GM21717 (cell line): ENCODE data around the gene NDUFAF2.
A peak's percentile ranks its signal among the peaks of the same experiment; 100 is the strongest.

Source experiments
- ATAC-seq: cut with Tn5 transposase; IDR thresholded peaks from one replicate; pipeline ENCODE4 v1.9.1; 2021; ENCODE audit warnings: mild to moderate bottlenecking, moderate library complexity; ENCODE audit not compliant: unreplicated experiment

The NDUFAF2 gene

DNA sequence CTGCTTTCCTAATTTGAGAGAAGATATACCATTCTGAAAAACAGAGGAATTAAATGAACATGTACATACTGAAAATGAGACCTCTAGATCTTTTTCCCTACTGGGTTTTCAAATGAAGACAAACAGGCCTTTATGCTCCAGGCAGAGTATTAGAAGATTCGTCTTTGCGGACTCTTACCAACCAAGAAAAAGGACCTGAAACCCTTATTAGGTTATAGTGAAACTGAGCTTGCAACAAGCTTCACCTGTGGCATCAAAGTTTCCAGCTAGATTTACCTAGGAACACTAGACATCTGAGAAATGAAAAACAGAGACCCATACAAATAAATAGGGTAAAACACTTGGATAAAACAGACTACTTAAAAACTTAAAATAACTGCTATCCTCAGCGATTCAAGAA, 171.0 kb downstream of the NDUFAF2 start:
- peak; percentile 58 for ATAC-seq

DNA sequence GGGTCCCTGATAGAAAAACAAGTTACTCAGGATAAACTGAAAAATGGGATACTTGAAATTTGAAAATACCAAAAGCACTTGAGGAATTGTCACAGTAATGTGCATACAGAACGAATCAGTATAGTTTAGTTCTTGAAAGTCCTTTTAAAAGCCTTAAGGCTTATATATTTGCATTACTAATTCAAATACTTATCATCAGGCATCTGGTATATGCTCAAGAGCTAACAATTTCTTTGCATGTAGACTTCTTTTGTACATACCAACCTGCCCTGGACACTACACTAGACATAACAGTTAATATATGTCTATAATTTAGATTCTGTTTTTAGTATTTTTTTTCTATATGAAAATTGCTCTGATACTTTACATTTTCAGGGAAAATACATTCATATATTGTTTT, 174.1 kb downstream of the NDUFAF2 start:
- ATAC-seq = no peak

DNA sequence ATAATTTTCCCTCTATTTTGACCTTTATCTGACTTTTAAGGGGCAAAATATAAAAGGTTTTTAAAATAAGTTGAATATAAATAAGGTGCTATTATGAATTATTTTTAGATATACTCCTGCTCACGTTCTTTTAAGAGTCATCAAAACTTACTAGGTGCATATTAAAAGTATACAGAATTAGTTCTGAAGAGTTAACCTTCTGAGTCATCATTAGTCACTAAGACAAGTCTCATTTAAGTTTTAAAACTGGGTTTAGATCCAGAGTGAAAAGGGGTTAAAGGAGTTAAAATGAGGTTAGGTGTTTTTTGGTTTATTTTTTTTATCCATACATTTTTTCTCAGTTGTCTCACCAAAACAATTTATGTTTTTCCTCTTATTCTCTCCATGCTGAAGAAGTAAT, 175.5 kb downstream of the NDUFAF2 start:
- ATAC-seq = no peak

DNA sequence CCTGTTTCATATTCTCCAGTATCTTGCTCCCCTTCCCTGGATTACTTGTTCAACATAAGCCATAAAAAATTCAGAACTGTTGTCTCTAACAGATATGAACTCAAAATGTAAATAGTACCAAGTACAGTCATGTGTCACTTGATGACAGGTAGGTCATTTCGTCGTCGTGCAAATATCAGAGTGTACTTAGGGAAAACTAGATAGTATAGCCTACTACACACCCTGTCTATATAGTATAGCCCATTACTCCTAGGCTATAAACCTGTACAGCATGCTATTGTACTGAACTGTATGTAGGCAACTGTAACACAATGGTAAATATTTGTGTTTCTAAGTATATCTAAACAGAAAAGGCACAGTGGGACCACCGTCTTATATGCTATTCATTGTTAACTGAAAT, 178.1 kb downstream of the NDUFAF2 start:
- ATAC-seq = no peak

DNA sequence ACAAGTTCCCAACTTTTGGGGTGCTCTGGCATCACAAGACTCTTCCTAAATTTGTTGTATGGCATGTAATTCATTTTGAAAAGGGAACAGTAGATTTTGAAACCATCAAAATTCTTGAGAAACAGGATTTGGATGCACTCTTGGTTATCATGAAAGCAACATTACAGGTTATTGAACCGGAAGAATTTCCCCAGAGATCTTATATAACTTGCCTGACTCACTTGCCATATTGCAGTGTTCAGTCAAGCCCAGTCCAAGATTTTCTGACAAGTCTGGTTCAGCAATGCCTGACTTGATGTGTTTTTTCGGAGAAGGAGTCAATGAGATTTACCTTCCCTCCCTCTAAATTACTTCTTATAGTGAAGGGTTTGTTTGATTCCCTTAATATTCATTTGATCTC, 185.3 kb downstream of the NDUFAF2 start:
- ATAC-seq = no peak

DNA sequence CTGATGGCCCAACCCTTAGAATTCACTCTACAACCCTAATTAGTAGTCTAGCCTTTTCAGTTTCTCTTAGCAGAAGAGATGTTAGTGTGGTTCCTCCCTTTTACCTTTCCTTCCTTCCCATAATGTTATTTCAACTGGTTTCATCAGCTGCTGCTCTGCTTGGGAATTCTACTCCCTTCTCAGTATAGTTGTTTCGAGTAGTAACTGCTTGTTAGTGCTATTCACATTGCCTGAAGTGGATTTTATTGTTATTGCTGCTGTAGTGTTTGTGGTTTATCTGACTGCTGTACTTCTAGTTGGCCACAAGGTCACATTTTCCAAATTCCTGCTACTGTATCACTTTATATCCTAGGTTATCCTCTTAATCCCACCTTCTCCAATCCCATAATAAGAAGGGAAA, 187.6 kb downstream of the NDUFAF2 start:
- no peak for ATAC-seq

DNA sequence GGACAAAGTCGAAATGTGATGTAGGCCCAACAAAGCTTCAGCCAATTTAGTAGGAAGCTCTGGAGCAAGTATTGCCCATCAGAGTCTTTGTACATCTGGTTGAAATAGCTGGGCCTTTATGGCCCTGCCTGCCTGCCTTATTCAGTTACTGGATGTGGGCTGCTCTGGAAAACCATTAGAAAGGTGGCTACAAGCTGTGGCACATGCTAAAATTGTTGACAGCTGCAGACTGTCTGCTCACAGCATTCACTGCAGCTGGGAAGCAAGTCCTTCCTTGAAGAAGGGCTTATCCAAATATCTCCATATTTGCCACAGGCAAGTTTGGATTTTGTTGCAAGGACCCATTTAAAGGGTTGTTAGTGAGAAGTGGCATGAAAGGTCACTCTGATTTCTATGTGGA, 192.8 kb downstream of the NDUFAF2 start:
- no peak for ATAC-seq

DNA sequence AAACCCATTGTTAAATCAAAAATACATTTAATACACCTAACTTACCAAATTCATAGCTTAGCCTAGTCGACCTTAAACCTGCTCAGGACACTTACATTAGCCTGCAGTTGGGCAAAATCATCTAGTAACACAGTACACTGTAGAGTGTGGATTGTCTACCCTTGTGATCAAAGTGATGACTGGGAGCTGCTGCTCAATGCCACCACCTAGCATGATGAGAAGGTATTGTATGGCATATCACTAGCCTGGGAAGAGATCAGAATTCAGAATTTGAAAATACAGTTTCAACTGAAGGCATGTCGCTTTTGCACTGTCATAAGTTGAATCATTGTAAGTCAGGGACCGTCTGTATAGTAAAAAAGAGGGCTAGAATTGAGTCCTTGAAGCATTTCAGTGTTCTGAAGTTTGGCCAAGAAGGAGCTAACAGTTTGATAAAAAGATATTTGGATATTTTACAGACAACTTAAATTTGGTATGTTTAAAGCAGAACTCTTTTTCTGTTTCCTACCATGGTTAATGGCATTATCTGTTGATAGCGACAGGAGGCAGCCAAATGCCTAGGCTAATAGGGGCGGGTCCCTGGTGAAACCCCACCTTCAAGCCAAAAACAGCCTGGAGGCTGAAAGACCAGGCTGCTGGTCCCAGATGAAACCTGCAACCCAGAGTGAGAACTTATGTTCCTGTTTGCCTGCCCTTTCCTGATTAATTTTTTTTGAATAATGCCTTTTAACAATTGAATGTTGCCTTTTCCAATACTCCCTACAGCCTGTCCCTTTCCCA, 194.3 kb downstream of the NDUFAF2 start:
- no peak for ATAC-seq

DNA sequence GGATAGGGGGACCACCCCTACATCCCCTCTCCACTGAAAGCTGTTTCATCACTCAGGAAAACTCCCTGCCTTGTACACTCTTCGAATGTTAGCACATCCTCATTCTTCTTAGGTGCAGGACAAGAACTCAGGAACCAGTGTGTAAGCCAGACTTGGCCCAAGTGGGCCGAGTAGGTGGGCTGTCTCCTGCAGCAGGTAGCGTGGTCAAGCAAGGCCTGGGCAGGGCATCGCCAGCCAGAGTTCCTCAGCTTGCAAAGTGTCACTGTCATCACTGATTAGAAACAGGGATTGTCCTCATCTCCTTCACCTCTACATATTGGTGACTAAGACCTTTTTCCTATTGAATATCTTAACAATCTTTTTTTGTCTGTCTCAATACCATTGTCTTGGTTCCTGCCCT, 194.9 kb downstream of the NDUFAF2 start:
- no peak for ATAC-seq

DNA sequence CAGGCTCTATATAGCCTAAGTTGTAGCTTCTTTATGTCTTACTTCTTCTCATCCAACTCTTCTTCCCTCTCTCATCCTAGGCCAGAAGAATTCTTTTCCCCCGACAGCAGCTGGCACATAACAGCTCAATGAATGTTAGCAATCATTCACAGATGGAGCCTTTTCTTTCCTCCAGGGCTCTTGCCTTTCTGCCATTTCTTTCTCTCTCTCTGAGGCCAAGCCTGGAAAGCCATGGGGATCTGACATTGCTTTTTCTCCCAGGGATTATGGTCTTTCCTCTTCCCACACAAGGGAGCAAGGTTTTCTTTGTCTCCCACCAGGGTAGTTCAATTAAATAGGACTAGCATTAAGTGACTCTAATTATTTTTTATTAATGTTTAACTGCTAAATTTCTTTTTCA, 196.8 kb downstream of the NDUFAF2 start:
- ATAC-seq = no peak

DNA sequence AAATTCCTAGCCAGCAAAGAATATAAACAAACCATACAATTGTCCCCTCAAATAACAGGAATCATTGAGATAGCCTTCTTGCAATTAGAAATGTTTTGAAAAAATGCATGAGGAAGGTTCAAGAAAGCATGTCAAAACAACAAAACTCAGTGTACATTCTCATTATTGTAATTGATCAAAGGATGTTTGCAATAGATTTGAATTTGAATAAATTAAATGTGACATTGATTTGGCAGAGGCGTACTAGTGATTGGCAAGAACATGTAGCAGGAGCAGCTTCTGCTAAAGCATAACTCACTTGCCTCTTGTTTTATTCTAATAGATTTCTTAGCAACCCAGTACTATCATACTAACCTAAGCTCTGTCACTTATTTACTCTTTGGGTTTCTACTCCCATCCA, 197.4 kb downstream of the NDUFAF2 start:
- no peak for ATAC-seq

DNA sequence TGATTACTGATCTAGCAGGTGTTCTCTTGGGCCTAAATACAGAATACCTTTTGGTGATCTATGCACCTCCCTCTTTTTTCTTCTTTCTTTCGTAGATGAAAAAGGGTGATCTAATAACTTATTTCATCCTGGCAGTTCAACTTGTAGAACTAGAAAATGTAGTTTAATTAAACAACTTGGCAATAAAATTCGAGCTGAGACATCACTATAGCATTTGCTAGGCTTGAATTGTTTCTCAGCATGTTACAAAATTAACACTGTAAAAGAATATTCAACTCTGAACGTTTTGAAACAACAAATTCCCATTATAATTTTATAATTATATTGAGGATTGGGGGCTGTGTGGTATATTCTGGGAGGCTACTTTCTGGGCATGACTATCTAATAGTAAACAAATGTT, 197.8 kb downstream of the NDUFAF2 start:
- ATAC-seq = no peak

DNA sequence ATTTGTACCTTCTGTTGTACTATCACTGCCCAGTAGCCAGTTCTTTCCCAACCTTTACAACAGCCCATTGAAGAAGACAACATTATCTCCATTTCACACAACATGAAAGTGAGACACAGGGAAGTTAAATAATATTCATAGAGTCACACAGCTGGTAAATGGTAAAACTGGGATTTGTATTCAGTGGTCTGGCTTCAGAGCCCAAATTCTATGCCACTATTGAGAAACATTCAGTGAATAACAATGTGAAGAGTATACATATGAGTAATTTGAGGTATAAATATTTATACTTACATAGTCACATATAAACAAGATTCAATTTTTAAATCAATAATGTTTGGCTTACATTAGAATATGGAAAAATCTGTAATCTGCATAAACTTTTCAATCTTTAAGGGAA, 203.5 kb downstream of the NDUFAF2 start:
- ATAC-seq = no peak

DNA sequence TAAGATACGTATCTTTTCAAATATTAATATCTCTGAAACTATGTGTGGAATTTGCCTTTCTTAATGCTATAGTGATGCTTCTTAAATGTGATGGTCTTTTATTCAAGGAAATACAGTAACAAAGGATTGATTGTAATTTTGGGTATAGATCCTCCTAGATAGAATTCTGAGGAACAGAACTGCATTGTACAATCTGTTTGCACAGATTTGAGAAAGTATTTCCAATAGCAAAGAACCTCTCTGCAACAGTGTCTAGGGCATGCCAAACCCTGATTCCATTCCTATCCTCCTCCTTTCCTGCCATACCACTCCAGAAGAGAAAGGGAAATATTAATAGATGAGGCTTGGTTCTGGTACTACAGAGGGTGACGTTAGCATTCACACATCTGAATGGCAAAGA, 206.9 kb downstream of the NDUFAF2 start:
- ATAC-seq = no peak

DNA sequence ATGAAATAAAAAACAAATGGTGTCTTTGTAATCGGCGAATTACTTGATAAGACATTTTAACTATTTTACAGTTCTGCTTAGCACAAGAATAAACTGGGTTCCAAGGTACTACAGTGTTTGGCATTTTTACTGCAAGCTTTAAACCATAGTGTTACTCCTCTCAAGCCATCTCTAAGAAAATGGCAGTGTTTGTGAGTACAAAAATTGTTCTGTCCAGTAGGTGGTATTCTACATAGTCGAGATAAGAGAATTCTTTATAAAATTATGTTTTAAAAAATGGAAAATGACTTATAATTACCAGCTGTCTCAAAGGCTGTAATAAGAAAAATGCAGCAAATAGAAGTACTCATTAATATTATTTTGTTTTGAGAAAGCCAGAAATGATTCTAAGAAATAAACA, 214.1 kb downstream of the NDUFAF2 start:
- ATAC-seq = no peak

DNA sequence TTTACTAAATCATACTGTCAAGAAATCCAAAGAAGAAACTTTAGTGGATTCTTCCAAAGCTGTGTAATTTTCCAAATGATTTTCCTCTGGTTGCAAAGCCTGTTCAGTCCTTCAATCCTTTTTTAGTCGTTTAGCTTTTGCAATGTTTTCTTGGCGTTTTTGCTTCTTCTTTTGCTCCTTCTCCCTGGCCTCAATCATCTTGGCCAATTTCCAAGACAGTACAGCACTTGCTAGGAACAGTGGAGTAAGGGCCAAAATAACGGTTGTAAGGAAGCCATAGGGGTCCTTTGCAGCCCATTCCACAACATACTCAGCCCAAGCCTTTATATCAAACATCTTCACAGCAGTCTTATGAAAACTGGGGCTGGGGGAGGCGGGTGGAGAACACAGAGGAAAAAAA, 214.8 kb downstream of the NDUFAF2 start:
- no peak for ATAC-seq

DNA sequence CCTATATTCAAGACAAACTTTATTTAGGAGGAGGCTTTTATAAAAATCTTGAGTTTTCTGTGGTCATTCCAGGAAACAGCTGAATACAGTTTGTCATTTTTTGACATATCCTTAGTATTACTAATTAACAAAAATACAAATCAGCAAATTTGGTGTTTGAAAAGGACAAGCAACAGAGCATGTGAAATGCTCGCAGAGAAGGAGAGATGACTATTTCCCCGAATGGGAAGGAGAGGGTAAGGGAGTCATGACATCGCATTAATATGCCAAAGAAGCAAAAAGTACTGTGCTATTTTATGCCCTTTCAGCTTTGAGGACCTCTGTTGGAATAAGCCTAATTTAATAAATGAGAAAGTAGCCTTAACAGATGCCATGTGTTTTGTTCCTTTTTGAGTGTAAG, 215.5 kb downstream of the NDUFAF2 start:
- ATAC-seq = no peak

DNA sequence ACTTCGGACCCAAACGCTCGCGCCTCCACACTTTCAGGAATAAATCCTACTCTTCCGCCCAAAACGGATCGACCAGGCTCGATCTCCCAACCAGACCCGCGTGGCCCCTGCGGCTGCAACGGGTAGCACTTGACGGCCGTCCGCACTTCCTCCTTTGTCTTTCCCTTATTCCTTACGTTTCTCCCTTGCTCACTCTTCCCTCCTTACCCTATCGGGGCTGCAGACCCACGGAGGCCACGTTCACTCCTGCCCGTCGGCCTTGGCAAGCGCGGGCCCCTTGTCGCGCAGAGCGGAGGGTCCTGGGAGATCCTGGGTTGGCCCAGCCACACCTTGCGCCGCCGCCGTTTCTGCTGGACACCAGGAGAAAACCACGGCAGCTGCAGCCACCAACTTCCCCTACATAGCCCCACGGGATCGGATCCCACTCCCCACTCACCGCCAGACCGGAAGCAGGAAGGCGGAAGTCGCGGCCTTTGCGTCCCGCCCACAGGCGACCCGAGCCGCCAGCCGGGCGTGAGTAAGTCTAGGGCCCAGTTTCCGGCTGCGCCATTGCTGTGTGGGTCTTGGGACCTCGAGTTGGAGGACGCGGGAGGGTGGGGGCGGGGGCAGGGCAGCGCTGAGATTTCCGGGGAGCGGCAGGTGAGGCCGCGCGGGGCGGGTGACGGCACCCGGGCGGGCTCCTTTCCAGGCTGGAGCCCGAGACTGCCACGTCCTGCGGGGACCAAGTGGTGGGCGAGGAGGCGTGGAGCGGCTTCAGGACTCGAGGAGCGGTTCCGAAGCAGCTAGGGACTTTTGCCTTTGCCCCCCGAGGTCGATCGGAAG, 217.2 kb downstream of the NDUFAF2 start, which contains the start of gene SMIM15:
Gene SMIM15, minus strand, starts transcription at position 459 of the 822 bp plus-strand sequence. CDS start 2,297 bp downstream, outside the sequence.
- peak; percentile 97 for ATAC-seq

DNA sequence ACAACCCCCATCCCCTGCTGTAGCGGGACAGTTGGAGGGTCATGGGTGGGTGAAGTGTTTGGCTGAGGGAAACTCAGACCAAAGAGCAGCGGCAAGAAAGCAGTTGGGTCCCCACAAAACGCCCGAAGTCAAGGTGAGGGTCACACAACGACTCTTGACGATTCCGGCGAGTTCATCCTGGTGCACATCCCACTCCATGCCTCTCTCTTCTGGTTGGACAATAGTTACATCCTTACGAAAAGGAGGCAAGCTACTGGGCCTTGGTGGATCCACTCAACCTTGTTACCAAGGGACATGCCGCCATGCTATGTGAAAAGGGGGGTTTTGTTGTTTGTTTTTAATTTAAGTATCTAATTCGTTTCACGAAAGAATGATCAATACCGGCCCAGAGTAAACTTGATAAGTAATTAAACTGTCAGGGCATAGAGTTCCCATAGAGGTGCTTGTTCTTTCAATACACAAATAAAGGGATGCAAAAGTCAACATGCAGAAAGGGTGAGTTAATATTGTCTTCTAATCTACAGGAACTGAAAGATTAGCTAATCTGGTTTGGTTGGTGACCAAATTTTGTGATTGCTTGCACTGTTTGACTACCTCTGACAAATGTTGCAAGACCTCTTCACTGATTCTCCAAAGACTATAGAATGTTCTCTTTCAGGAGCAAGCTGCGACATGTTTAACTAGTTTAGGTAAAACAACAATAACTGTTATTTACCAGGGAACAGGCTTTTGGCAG, 218.0 kb downstream of the NDUFAF2 start:
- ATAC-seq = no peak

DNA sequence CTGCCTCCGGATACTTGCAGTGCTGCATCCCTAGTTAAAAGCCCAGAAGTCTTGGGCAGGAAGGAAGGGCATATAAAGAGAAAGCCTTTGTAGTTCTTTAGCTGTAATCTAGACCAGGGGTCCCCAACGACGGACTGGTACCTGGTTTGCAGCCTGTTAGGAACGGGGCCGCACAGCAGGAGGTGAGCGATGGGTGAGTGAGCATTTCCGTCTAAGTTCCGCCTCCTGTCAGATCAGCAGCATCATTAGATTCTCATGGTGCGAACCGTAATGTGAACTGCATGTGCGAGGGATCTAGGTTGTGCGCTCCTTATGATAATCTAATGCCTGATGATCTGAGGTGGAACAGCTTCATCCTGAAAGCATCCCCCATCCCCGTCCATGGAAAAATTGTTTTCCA, 218.9 kb downstream of the NDUFAF2 start:
- ATAC-seq = no peak

DNA sequence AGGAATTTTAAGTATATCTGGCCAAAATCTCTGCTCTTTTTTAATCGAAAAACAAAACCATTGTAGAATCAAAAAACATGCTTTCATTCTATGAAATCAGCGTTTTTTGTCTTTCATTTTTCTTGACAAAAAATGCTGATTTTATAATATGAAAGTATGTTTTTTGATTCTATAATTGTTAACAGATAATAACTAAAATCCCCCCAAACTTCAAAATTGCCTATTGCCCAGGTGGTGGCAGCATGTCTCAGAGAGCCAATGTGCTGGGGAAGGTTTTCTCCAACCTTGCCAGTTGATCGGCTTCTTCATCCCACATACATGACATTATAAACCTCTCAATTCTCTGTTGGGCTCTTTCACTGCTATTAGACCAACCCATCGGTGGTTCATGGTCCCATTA, 222.4 kb downstream of the NDUFAF2 start:
- no peak for ATAC-seq

DNA sequence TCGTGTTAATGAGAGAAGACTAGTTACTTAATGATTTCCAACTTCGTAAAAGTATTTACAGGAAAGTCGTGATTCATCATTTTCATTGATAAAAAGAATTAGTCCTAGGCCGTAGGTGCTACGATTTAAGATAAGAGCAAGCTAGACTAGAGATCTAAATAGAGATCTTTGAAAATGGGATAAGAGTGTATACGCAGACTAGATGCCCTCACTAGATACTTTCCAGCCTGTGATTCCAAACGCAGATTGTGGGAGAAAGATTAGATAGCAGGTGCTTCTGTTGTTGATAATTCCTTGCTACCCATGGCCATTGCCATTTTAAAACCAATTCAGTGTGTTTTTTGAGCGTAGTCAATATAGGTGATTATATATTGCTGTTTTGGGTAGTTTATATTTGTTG, 223.9 kb downstream of the NDUFAF2 start:
- ATAC-seq = no peak
